Natural killer cell (primary cell): Measurements from ENCODE around the gene PDE4D. TPM values are rescaled to one million over a fixed set of nuclear protein-coding genes. Genes with fewer than 3 reads are reported as not detected.

Experiments used
- ATAC-seq, 3 donors: fragments of 150-1000 bp in 2 of 3; fragments of 200-7000 bp in 1 of 3; cut with Tn5 transposase; 1 replicate in 1 of 3; 2 replicates in 2 of 3; pipeline ENCODE4 v1.10.0; 2021; ENCODE audit warnings: mild to moderate bottlenecking in 2 of 3, moderate library complexity in 2 of 3
- DNase-seq, 2 donors: peaks; one replicate each; pipeline versions ENCODE4 v3.0.0 to v3.0.0-alpha.2; 2013 to 2021; ENCODE audit warnings: mixed read lengths in 1 of 2
- H3K27ac ChIP-seq: one replicate; pipeline ENCODE4 v1.5.1; 2013; ENCODE audit warnings: mild to moderate bottlenecking, low read length
- H3K27me3 ChIP-seq: one replicate; pipeline ENCODE4 v1.6.1; 2013; ENCODE audit warnings: low read length; ENCODE audit not compliant: control insufficient read depth, insufficient read depth
- H3K36me3 ChIP-seq: one replicate; pipeline ENCODE4 v1.6.1; 2013; ENCODE audit warnings: low read length; ENCODE audit not compliant: control insufficient read depth, insufficient read depth
- H3K4me1 ChIP-seq: one replicate; pipeline ENCODE4 v1.6.1; 2013; ENCODE audit warnings: low read length; ENCODE audit not compliant: control insufficient read depth, insufficient read depth
- H3K4me3 ChIP-seq: one replicate; pipeline ENCODE4 v1.5.1; 2013; ENCODE audit warnings: low read length
- H3K9me3 ChIP-seq: one replicate; pipeline ENCODE4 v1.6.1; 2013; ENCODE audit warnings: low read length; ENCODE audit not compliant: control insufficient read depth, insufficient read depth
- H3K27ac Mint-ChIP-seq, 2 donors: one replicate each; pipeline ENCODE4 v1.8.0; 2022; ENCODE audit warnings: mild to moderate bottlenecking in 2 of 2, mixed read lengths in 2 of 2, moderate library complexity in 1 of 2
- H3K27me3 Mint-ChIP-seq, 2 donors: one replicate each; pipeline ENCODE4 v1.8.0; 2022; ENCODE audit warnings: low read depth in 2 of 2, mixed read lengths in 2 of 2
- H3K36me3 Mint-ChIP-seq: one replicate; pipeline ENCODE4 v1.8.0; 2022; ENCODE audit warnings: mixed read lengths
- H3K4me1 Mint-ChIP-seq, 2 donors: one replicate each; pipeline ENCODE4 v1.8.0; 2022; ENCODE audit warnings: mixed read lengths in 2 of 2
- H3K4me3 Mint-ChIP-seq: one replicate; pipeline ENCODE4 v1.8.0; 2022; ENCODE audit warnings: mild to moderate bottlenecking, moderate library complexity, mixed read lengths
- H3K9me3 Mint-ChIP-seq, 2 donors: one replicate each; pipeline ENCODE4 v1.8.0; 2022; ENCODE audit warnings: mixed read lengths in 2 of 2
- CTCF ChIP-seq: fragments of 200-600 bp; IDR thresholded peaks from one replicate; pipeline ENCODE4 v1.8.0; 2022; ENCODE audit warnings: antibody characterized with exemption
- WGBS: methylation state at CpG from one replicate; pipeline ENCODE4 v1.1.7; 2013; ENCODE audit warnings: missing lambda C conversion rate; ENCODE audit not compliant: insufficient coverage; 5-methylcytosine and 5-hydroxymethylcytosine counted together
- intact Hi-C: fragments of 100-400 bp; cut with micrococcal nuclease; formaldehyde crosslinking; loops from one replicate; pipeline ENCODE4 v1.14.2; 2022
- total RNA-seq, 4 donors: library from RNA; stranded (reverse); fragments of 120-200 nt in 1 of 4; gene quantifications; one replicate each; pipeline versions ENCODE4 v1.2.3 to v1.2.4, GENCODE V29; 2013 to 2022

Gene PDE4D
- total RNA-seq, 3 donors from 2014 or later (not counting 1 experiment from before 2014, with no cell fraction given): 109 to 170 (median 116) TPM

GRCh38 chr5:59517926-59518585 lies 375.5 kb downstream of the PDE4D start:
- Histone ChIP-seq H3K4me1 (no peaks in the 10 kb centered on the region), H3K9me3 (no peaks in the 10 kb centered on the region), H3K27ac (no peak overlapping the region), H3K27me3 (no peaks in the 10 kb centered on the region), H3K4me3 (no peak overlapping the region), H3K36me3 (no peaks in the 10 kb centered on the region)
- no peak for TF ChIP-seq CTCF
- WGBS: 83% methylated on average over 1 of the region's 3 CpGs
- H3K27ac Mint-ChIP-seq: no peak overlapping the region
- no peaks in the 10 kb centered on the region for H3K4me1 Mint-ChIP-seq
- no peak overlapping the region for H3K4me3 Mint-ChIP-seq
- H3K27me3 Mint-ChIP-seq: no peaks in the 10 kb centered on the region
- intact Hi-C loops: no loop called here
- H3K36me3 Mint-ChIP-seq: no peaks in the 10 kb centered on the region
- no peaks in the 10 kb centered on the region for H3K9me3 Mint-ChIP-seq
- DNase-seq (no peak), ATAC-seq (no peak)

DNA sequence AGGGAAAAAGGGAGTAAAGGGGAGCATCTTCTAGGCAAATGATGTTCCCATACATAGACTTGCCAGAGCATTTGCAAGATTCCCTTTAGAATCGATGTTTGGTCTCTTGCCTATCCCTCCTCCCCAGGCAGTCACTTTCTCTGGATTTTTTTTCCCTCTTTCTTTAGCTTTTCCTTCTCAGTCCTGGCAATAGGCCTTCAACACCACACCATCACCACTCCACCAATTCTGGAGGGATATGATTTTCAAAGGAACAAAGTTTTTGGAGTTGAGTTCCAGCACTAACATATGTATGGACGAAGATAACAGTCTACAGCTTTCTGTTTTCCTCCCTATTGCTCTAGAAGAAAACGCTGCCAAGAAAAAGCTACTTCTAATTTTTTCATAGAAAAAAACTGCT lies 377.4 kb downstream of the PDE4D start:
- H3K9me3 Mint-ChIP-seq: no peaks in the 10 kb centered on the region
- no peak overlapping the region for H3K4me3 ChIP-seq
- H3K36me3 Mint-ChIP-seq: no peaks in the 10 kb centered on the region
- no peaks in the 10 kb centered on the region for H3K9me3 ChIP-seq
- no peak overlapping the region for H3K4me3 Mint-ChIP-seq
- intact Hi-C loops: no loop called here
- WGBS: 93% methylated on average over 1 of the region's 3 CpGs
- ATAC-seq (no peak), DNase-seq (no peak)
- H3K27me3 ChIP-seq: no peaks in the 10 kb centered on the region
- no peak overlapping the region for H3K27ac Mint-ChIP-seq
- TF ChIP-seq CTCF: no peak
- H3K4me1 Mint-ChIP-seq: no peaks in the 10 kb centered on the region
- no peaks in the 10 kb centered on the region for H3K27me3 Mint-ChIP-seq
- no peaks in the 10 kb centered on the region for H3K4me1 ChIP-seq
- H3K36me3 ChIP-seq: no peaks in the 10 kb centered on the region
- no peak overlapping the region for H3K27ac ChIP-seq

DNA sequence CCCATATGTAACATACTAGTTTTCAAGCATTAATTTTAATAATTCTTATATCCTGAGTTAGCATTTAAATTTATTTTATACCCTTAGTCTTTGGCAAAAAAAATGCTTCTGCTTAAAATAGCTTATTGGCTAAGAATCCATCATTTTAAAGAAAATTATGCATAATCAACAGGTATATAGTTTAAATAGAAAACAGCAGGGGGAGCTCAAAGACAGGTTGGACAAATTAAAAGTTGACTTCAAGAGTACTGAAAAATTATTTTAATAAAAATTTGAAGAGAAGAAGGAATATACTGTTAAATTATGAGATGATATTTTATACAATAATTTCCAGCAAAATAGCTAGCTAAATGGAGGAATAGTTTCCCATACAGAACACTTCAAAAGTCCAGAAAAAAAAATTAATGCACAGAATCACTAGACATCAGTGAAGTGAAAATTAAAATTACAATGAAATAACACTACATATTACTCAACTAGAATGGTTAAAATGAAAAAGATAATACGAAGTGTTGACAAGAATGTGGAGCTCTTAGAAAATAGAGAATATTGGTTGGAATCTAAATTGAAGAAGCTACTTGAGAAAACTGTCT lies 387.1 kb downstream of the PDE4D start:
- no peak overlapping the region for H3K4me3 ChIP-seq
- DNase-seq: peak in 1 of 2 donors; percentile 14

More for the DNA sequence above, 387.1 kb downstream of the PDE4D start:
- Histone ChIP-seq H3K4me1 (no peaks in the 10 kb centered on the region), H3K36me3 (no peaks in the 10 kb centered on the region), H3K27ac (no peak overlapping the region), H3K27me3 (no peaks in the 10 kb centered on the region), H3K9me3 (no peaks in the 10 kb centered on the region)
- H3K27me3 Mint-ChIP-seq: peaks cover 2 to 6% of the 10 kb centered on the region in 2 donors
- H3K36me3 Mint-ChIP-seq: no peaks in the 10 kb centered on the region
- peak; percentile 50 for TF ChIP-seq CTCF
- H3K27ac Mint-ChIP-seq: no peak overlapping the region
- whole genome bisulfite sequencing: no CpG with 5 or more reads among the region's 1 CpG
- ATAC-seq: no peak
- no peaks in the 10 kb centered on the region for H3K4me1 Mint-ChIP-seq
- no peaks in the 10 kb centered on the region for H3K9me3 Mint-ChIP-seq
- intact Hi-C loops: loop anchor here (1.0 kb wide), 2 partner anchors 167 to 294 kb away; no protein-coding TSS in a partner anchor
- H3K4me3 Mint-ChIP-seq: no peak overlapping the region
